HG03025 (cell line): Measurements from ENCODE around the gene DOCK11.
"Not testable (repeated sequence)": the region's sequence is repeated elsewhere in the genome, so short reads cannot be mapped to it uniquely, and the experiment has no call there.

Experiments used
- ATAC-seq: cut with Tn5 transposase; IDR thresholded peaks from one replicate; pipeline ENCODE4 v1.9.1; 2021; ENCODE audit warnings: mild to moderate bottlenecking, moderate library complexity; ENCODE audit not compliant: unreplicated experiment, low FRiP score

The DOCK11 gene

GRCh38 chrX:118726887-118727685, 231.5 kb downstream of the DOCK11 start, which contains the start of gene IL13RA1:
Gene IL13RA1, plus strand, starts transcription at chrX:118727606. Its CDS starts 33 bp downstream, at chrX:118727639.
- ATAC-seq = peak; percentile 59

GRCh38 chrX:118727686-118728339, 232.2 kb downstream of the DOCK11 start:
- peak; percentile 15 for ATAC-seq

GRCh38 chrX:118729042-118729652, 233.5 kb downstream of the DOCK11 start:
- ATAC-seq = no peak

- ATAC-seq = no peak
Observed at GRCh38 chrX:118730500-118731247, 235.1 kb downstream of the DOCK11 start.

GRCh38 chrX:118732551-118732950, 236.9 kb downstream of the DOCK11 start:
- not testable (repeated sequence) for ATAC-seq

GRCh38 chrX:118734909-118735308, 239.3 kb downstream of the DOCK11 start:
- no peak for ATAC-seq
